Suprapubic skin (tissue), 4 donors: ENCODE data around the gene KLHL17.

Experiments
- EP300 ChIP-seq: sonication (generic); formaldehyde crosslinking; IDR thresholded peaks from one replicate; pipeline ENCODE4 v1.6.1; 2017; ENCODE audit warnings: antibody characterized with exemption
- POLR2A ChIP-seq, 2 donors: fragments of 450-650 bp; IDR thresholded peaks; one replicate each; pipeline ENCODE4 v1.6.1; 2017; ENCODE audit warnings: antibody characterized with exemption in 2 of 2, mild to moderate bottlenecking in 2 of 2, moderate library complexity in 2 of 2
- POLR2AphosphoS5 ChIP-seq, 3 donors: sonication (generic); formaldehyde crosslinking; IDR thresholded peaks; one replicate each; pipeline ENCODE4 v1.6.1; 2017; ENCODE audit warnings: antibody characterized with exemption in 3 of 3
- TF ChIP-seq, protein P1 (sequence below), 2 donors: fragments of 200-600 bp in 1 of 2; fragments of 450-650 bp in 1 of 2; sonication (generic) in 1 of 2; IDR thresholded peaks; one replicate each; pipeline ENCODE4 v1.5.1; 2016 to 2019; ENCODE audit warnings: antibody characterized with exemption in 2 of 2, mild to moderate bottlenecking in 1 of 2, moderate library complexity in 1 of 2

- TF ChIP-seq, protein P1, sequence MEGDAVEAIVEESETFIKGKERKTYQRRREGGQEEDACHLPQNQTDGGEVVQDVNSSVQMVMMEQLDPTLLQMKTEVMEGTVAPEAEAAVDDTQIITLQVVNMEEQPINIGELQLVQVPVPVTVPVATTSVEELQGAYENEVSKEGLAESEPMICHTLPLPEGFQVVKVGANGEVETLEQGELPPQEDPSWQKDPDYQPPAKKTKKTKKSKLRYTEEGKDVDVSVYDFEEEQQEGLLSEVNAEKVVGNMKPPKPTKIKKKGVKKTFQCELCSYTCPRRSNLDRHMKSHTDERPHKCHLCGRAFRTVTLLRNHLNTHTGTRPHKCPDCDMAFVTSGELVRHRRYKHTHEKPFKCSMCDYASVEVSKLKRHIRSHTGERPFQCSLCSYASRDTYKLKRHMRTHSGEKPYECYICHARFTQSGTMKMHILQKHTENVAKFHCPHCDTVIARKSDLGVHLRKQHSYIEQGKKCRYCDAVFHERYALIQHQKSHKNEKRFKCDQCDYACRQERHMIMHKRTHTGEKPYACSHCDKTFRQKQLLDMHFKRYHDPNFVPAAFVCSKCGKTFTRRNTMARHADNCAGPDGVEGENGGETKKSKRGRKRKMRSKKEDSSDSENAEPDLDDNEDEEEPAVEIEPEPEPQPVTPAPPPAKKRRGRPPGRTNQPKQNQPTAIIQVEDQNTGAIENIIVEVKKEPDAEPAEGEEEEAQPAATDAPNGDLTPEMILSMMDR (IDR thresholded peaks at IDR 0.05) = no peak
- TF ChIP-seq POLR2AphosphoS5 (IDR thresholded peaks at IDR 0.05) (no peak), POLR2A (IDR thresholded peaks at IDR 0.05) (no peak), EP300 (no peak)
These were observed 21.7 kb downstream of the KLHL17 start, which contains the start of gene PERM1 for GRCh38 chr1:981955-982558.
